SK-N-SH (cell line): ENCODE data around the gene TBC1D16. TPM values are rescaled to one million over a fixed set of nuclear protein-coding genes. Genes with fewer than 3 reads are reported as not detected.

Source experiments
- CTCF ChIA-PET: fragments of 300-600, 350-600 bp; formaldehyde crosslinking; extraction: SDS; loops from one replicate; lab custom pipeline; 2021; lab: Yijun Ruan, JAX
- POLR2A ChIA-PET: fragments of 350-600 bp; sonication (Branson Sonifier 250); formaldehyde crosslinking; extraction: SDS; loops from one replicate; lab custom pipeline; 2020; ENCODE audit warnings: antibody characterized with exemption, inconsistent platforms; lab: Yijun Ruan, JAX
- DNase-seq: peaks from one replicate; pipeline ENCODE4 v3.0.0; 2012
- H2AFZ ChIP-seq: fragments of 200-600 bp; sonication (generic); 2 replicates; pipeline ENCODE4 v1.8.1; 2016; ENCODE audit warnings: antibody characterized with exemption, mild to moderate bottlenecking, low read depth
- H3F3A ChIP-seq: fragments of 200-600 bp; sonication (generic); replicated peaks from 2 replicates; pipeline ENCODE3; 2016; ENCODE audit warnings: antibody characterized with exemption, mild to moderate bottlenecking; ENCODE audit not compliant: insufficient read depth
- H3K27ac ChIP-seq, 2 experiments: fragments of 200-500 bp in 1 of 2; fragments of 200-600 bp in 1 of 2; sonication (Bioruptor generic) in 1 of 2; sonication (generic), shearing (Covaris generic) in 1 of 2; 2 replicates each; pipeline versions ENCODE4 v1.5.1 to v1.6.1; 2014 to 2016; ENCODE audit warnings: low read depth in 2 of 2, inconsistent platforms in 1 of 2, low read length in 1 of 2, mild to moderate bottlenecking in 1 of 2, mixed read lengths in 1 of 2
- H3K27me3 ChIP-seq: fragments of 200-600 bp; sonication (generic), shearing (Covaris generic); 2 replicates; pipeline ENCODE4 v1.6.1; 2016; ENCODE audit warnings: mixed run types; ENCODE audit not compliant: insufficient read depth
- H3K36me3 ChIP-seq, 2 experiments: fragments of 200-500 bp in 1 of 2; fragments of 200-600 bp in 1 of 2; sonication (Bioruptor generic) in 1 of 2; sonication (generic) in 1 of 2; replicated peaks in 1 of 2; 2 replicates each; pipeline versions ENCODE3 to v1.5.1; 2014 to 2016; ENCODE audit warnings: low read length in 1 of 2, mild to moderate bottlenecking in 1 of 2; ENCODE audit not compliant: insufficient read depth in 2 of 2, control insufficient read depth in 1 of 2
- H3K4me1 ChIP-seq, 2 experiments: fragments of 200-500 bp in 1 of 2; fragments of 200-600 bp in 1 of 2; sonication (Bioruptor generic) in 1 of 2; sonication (generic), shearing (Covaris generic) in 1 of 2; 2 replicates each; pipeline versions ENCODE4 v1.5.1 to v1.6.1; 2014 to 2016; ENCODE audit warnings: low read depth in 1 of 2, low read length in 1 of 2, mixed run types in 1 of 2; ENCODE audit not compliant: insufficient read depth in 2 of 2, control insufficient read depth in 1 of 2
- H3K4me2 ChIP-seq: fragments of 200-600 bp; sonication (generic), shearing (Covaris generic); 2 replicates; pipeline ENCODE4 v1.6.1; 2017; ENCODE audit warnings: mixed run types
- H3K4me3 ChIP-seq, 2 experiments: fragments of 200-500 bp in 1 of 2; fragments of 200-600 bp in 1 of 2; sonication (Bioruptor generic) in 1 of 2; sonication (generic), shearing (Covaris generic) in 1 of 2; 2 replicates each; pipeline versions ENCODE4 v1.5.1 to v1.8.1; 2014 to 2016; ENCODE audit warnings: low read depth in 2 of 2, inconsistent platforms in 1 of 2, low read length in 1 of 2, mild to moderate bottlenecking in 1 of 2, mixed read lengths in 1 of 2, moderate library complexity in 1 of 2
- H3K79me2 ChIP-seq: fragments of 200-600 bp; sonication (generic); 2 replicates; pipeline ENCODE4 v1.8.1; 2017; ENCODE audit warnings: mild to moderate bottlenecking; ENCODE audit not compliant: insufficient read depth
- H3K9ac ChIP-seq: fragments of 200-600 bp; sonication (generic); 2 replicates; pipeline ENCODE4 v1.6.1; 2017; ENCODE audit warnings: mixed run types
- H3K9me2 ChIP-seq: fragments of 200-600 bp; sonication (generic); 2 replicates; pipeline ENCODE4 v1.6.1; 2017; ENCODE audit warnings: mixed run types
- H3K9me3 ChIP-seq: fragments of 200-600 bp; sonication (generic); 2 replicates; pipeline ENCODE4 v1.6.1; 2017; ENCODE audit warnings: mixed run types, mild to moderate bottlenecking, moderate library complexity
- H4K20me1 ChIP-seq: fragments of 200-600 bp; sonication (generic); 2 replicates; pipeline ENCODE4 v1.6.1; 2017; ENCODE audit warnings: mild to moderate bottlenecking, mixed run types; ENCODE audit not compliant: insufficient read depth
- EZH2phosphoT487 ChIP-seq: fragments of 200-600 bp; sonication (generic); IDR thresholded peaks from 2 replicates; pipeline ENCODE4 v1.6.1; 2017; ENCODE audit warnings: low read depth, mixed run types, mild to moderate bottlenecking, antibody characterized with exemption, moderate library complexity, borderline replicate concordance
- FOSL2 ChIP-seq: IDR thresholded peaks from 2 replicates; pipeline ENCODE4 v1.4.0; 2012; ENCODE audit warnings: low read depth, mild to moderate bottlenecking, moderate library complexity, borderline replicate concordance
- JUND ChIP-seq: IDR thresholded peaks from 2 replicates; pipeline ENCODE4 v1.4.0; 2012
- NRF1 ChIP-seq: IDR thresholded peaks from 2 replicates; pipeline ENCODE4 v1.6.1; 2012; ENCODE audit warnings: low read depth, mild to moderate bottlenecking, low read length
- PBX3 ChIP-seq: IDR thresholded peaks from 2 replicates; pipeline ENCODE4; 2012
- RAD21 ChIP-seq: IDR thresholded peaks from 2 replicates; pipeline ENCODE4 v1.6.1; 2012; ENCODE audit warnings: mild to moderate bottlenecking, low read length
- SMC3 ChIP-seq: IDR thresholded peaks from 2 replicates; pipeline ENCODE4 v1.6.1; 2012; ENCODE audit warnings: low read depth, low read length, improper control_type of control experiment
- TAF1 ChIP-seq: IDR thresholded peaks from 2 replicates; pipeline ENCODE4 v1.6.1; 2012; ENCODE audit warnings: low read depth, mild to moderate bottlenecking, low read length, moderate library complexity, borderline replicate concordance
- TCF12 ChIP-seq: IDR thresholded peaks from 2 replicates; pipeline ENCODE4 v1.4.0; 2012
- TEAD4 ChIP-seq: IDR thresholded peaks from 2 replicates; pipeline ENCODE4 v1.4.0; 2012; ENCODE audit warnings: mild to moderate bottlenecking, borderline replicate concordance; ENCODE audit not compliant: insufficient read depth
- whole genome bisulfite sequencing: methylation state at CpG from one replicate; pipeline ENCODE4 v1.1.6; 2017; ENCODE audit warnings: low lambda C conversion rate; 5-methylcytosine and 5-hydroxymethylcytosine counted together
- polyA plus RNA-seq, 3 experiments: library from polyadenylated mRNA; depleted of rRNA; stranded (reverse); fragments of >200 nt; gene quantifications; 2 replicates each; pipeline ENCODE4 v1.2.3, GENCODE V29; 2012
- TF ChIP-seq, protein P1 (sequence below): IDR thresholded peaks from 2 replicates; pipeline ENCODE4 v1.4.0; 2012; ENCODE audit warnings: low read depth, borderline replicate concordance
- TF ChIP-seq, protein P2 (sequence below): IDR thresholded peaks from 2 replicates; pipeline ENCODE4 v1.4.0; 2012; ENCODE audit warnings: low read depth, borderline replicate concordance
- TF ChIP-seq, protein P3 (sequence below): fragments of 150-350 bp; IDR thresholded peaks from 2 replicates; pipeline ENCODE4 v1.6.1; 2016; ENCODE audit warnings: mild to moderate bottlenecking, low read depth, low read length

TBC1D16 gene
- polyA plus RNA-seq, 1 of the 3 experiments (the other 2 are of a cell fraction): 14.5 TPM

DNA sequence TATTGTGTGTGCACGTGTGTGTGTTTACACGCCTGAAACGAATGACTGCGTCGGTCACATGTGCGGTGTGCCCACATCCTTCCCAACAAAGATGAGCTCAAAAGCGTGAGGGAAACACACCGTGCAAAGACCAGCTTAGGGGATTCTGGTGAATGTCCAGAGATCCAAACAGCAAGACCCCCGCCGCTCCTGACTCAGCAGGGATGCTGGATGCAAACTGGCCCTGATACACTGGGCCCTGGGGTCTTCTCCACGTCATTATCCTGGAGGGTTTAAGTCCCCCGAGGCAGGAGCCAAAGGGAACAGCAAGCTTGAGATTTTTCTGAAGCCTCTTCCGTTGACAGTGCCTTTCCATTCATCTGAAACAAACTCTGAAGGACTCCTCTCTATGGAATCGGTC, 59.2 kb downstream of the TBC1D16 start:
- Histone ChIP-seq H3K9me2 (no peaks in the 10 kb centered on the region), H3K79me2 (0 out of 2 replicates have a peak, but pooled peaks cover 5% of the 10 kb centered on the region), H4K20me1 (no peaks in the 10 kb centered on the region; the same call in none of the 2 replicates), H3K27me3 (no peaks in the 10 kb centered on the region), H3K4me2 (no peak overlapping the region), H3K4me3 (no peak overlapping the region), H3K36me3 (peaks cover 5 to 23% of the 10 kb centered on the region in 2 experiments), H3K4me1 (peaks cover 0 to 18% of the 10 kb centered on the region in 2 experiments; a peak in 1 of 4 replicates), H3K27ac (no peak overlapping the region), H3F3A (no peaks in the 10 kb centered on the region), H2AFZ (no peak overlapping the region), H3K9me3 (no peaks in the 10 kb centered on the region), H3K9ac (no peak overlapping the region)
- no peak for DNase-seq
- CTCF ChIA-PET: interaction anchor here (0.8 to 4.2 kb wide), 7 partner anchors 9 to 446 kb away, joined by 3 to 24 read pairs (median 3); no protein-coding TSS in a partner anchor
- TF ChIP-seq SMC3 (no peak), EZH2phosphoT487 (no peak), NRF1 (no peak), TCF12 (no peak), TAF1 (no peak), RAD21 (no peak), FOSL2 (no peak), PBX3 (no peak), TEAD4 (no peak), JUND (no peak)
- TF ChIP-seq, protein P1, sequence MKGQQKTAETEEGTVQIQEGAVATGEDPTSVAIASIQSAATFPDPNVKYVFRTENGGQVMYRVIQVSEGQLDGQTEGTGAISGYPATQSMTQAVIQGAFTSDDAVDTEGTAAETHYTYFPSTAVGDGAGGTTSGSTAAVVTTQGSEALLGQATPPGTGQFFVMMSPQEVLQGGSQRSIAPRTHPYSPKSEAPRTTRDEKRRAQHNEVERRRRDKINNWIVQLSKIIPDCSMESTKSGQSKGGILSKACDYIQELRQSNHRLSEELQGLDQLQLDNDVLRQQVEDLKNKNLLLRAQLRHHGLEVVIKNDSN: no peak
- TF ChIP-seq, protein P2, sequence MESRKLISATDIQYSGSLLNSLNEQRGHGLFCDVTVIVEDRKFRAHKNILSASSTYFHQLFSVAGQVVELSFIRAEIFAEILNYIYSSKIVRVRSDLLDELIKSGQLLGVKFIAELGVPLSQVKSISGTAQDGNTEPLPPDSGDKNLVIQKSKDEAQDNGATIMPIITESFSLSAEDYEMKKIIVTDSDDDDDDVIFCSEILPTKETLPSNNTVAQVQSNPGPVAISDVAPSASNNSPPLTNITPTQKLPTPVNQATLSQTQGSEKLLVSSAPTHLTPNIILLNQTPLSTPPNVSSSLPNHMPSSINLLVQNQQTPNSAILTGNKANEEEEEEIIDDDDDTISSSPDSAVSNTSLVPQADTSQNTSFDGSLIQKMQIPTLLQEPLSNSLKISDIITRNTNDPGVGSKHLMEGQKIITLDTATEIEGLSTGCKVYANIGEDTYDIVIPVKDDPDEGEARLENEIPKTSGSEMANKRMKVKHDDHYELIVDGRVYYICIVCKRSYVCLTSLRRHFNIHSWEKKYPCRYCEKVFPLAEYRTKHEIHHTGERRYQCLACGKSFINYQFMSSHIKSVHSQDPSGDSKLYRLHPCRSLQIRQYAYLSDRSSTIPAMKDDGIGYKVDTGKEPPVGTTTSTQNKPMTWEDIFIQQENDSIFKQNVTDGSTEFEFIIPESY: no peak
- TF ChIP-seq, protein P3, sequence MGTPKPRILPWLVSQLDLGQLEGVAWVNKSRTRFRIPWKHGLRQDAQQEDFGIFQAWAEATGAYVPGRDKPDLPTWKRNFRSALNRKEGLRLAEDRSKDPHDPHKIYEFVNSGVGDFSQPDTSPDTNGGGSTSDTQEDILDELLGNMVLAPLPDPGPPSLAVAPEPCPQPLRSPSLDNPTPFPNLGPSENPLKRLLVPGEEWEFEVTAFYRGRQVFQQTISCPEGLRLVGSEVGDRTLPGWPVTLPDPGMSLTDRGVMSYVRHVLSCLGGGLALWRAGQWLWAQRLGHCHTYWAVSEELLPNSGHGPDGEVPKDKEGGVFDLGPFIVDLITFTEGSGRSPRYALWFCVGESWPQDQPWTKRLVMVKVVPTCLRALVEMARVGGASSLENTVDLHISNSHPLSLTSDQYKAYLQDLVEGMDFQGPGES: no peak
- 94% methylated on average over 14 of the region's 14 CpGs for WGBS
- POLR2A ChIA-PET: no interaction called here
